ENCODE measurements around the gene ARHGDIA.

ARHGDIA gene

DNA sequence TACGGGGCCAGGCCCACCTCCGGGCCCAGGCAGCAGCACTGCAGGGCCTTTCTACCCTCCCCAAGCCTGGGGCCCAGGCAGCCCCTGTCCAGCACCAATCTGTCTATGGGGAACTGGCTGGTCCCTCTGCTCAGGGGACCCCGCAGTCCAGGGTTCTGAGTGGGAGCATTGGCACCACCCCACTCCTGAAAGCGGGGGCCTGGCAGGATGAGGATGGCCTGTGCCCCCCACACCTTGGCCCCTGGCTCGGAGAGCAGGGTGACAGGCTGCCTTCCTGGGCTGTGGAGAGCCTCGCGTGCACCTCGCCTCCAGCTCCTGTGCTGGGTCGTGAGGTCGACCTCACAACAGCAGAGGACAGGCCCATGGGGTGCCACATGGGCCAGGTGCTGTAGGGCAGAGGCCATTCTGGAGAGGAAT is 32.3 kb upstream of the ARHGDIA start:
- Histone ChIP-seq H3K27me3 (ENCODE audit: insufficient read depth, poor library complexity, severe bottlenecking) (peaks cover 5% of the 10 kb centered on the region), H3K4me3 (replicated peaks; ENCODE audit: insufficient read depth, low read length) (no peak overlapping the region), H3K27ac (replicated peaks) (no peak overlapping the region)
- no peak for DNase-seq (ENCODE audit: low read depth in 1 of 2, low spot score in 1 of 2)
- TF ChIP-seq GABPA (IDR thresholded peaks at IDR 0.05; ENCODE audit: low read depth) (no peak), POLR2AphosphoS5 (IDR thresholded peaks at IDR 0.05; ENCODE audit: low read depth) (no peak), SPI1 (IDR thresholded peaks at IDR 0.05; ENCODE audit: borderline replicate concordance, low read depth) (no peak)
- TF ChIP-seq, protein P1, sequence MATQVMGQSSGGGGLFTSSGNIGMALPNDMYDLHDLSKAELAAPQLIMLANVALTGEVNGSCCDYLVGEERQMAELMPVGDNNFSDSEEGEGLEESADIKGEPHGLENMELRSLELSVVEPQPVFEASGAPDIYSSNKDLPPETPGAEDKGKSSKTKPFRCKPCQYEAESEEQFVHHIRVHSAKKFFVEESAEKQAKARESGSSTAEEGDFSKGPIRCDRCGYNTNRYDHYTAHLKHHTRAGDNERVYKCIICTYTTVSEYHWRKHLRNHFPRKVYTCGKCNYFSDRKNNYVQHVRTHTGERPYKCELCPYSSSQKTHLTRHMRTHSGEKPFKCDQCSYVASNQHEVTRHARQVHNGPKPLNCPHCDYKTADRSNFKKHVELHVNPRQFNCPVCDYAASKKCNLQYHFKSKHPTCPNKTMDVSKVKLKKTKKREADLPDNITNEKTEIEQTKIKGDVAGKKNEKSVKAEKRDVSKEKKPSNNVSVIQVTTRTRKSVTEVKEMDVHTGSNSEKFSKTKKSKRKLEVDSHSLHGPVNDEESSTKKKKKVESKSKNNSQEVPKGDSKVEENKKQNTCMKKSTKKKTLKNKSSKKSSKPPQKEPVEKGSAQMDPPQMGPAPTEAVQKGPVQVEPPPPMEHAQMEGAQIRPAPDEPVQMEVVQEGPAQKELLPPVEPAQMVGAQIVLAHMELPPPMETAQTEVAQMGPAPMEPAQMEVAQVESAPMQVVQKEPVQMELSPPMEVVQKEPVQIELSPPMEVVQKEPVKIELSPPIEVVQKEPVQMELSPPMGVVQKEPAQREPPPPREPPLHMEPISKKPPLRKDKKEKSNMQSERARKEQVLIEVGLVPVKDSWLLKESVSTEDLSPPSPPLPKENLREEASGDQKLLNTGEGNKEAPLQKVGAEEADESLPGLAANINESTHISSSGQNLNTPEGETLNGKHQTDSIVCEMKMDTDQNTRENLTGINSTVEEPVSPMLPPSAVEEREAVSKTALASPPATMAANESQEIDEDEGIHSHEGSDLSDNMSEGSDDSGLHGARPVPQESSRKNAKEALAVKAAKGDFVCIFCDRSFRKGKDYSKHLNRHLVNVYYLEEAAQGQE (IDR thresholded peaks at IDR 0.05; ENCODE audit: insufficient replicate concordance, low read depth), result no peak
- TF ChIP-seq, protein P2, sequence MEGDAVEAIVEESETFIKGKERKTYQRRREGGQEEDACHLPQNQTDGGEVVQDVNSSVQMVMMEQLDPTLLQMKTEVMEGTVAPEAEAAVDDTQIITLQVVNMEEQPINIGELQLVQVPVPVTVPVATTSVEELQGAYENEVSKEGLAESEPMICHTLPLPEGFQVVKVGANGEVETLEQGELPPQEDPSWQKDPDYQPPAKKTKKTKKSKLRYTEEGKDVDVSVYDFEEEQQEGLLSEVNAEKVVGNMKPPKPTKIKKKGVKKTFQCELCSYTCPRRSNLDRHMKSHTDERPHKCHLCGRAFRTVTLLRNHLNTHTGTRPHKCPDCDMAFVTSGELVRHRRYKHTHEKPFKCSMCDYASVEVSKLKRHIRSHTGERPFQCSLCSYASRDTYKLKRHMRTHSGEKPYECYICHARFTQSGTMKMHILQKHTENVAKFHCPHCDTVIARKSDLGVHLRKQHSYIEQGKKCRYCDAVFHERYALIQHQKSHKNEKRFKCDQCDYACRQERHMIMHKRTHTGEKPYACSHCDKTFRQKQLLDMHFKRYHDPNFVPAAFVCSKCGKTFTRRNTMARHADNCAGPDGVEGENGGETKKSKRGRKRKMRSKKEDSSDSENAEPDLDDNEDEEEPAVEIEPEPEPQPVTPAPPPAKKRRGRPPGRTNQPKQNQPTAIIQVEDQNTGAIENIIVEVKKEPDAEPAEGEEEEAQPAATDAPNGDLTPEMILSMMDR (IDR thresholded peaks at IDR 0.05; ENCODE audit: insufficient read depth, low read length), result no peak

DNA sequence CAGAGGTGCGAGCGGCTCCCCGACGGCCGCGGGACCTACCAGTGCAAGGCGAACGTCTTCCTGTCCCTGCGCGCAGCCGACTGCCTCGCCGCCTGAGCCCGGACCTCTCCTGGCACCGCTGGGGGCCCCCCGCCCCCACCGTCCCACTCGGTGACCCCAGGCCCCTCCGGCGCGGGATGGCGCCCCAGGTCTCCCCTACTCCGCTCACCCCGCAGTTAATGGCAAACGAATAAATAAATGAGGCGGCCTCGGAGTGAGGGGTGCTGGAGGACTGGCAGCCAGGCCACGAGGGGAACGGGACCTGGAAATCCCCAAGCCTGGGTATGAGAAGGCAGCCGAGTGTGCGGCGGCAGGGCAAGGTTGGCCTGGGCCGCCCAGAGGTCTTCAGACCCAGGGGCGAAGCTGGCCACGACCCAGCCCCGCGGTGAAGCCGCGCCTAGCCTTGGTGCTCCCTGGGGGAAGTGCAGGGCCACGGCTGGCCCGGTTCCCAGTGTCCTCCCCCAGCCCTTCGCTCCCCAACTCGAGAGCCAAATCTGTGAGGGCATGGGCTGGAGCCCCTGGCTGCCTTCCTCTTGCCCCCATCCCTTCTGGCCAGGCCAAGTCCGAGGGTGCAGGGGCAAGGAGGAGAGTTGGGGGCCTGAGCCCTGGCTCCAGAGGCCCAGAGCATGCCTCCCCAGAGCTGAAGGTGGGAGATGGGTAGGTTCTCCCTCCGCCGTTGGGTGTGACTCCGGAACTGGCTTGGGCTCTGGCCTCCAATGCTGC is 31.7 kb upstream of the ARHGDIA start:
- H3K27ac ChIP-seq (replicated peaks), result no peak overlapping the region
- H3K4me3 ChIP-seq (replicated peaks; ENCODE audit: insufficient read depth, low read length), result no peak overlapping the region
- H3K27me3 ChIP-seq (ENCODE audit: insufficient read depth, poor library complexity, severe bottlenecking), result peaks cover 5% of the 10 kb centered on the region
- TF ChIP-seq SPI1 (IDR thresholded peaks at IDR 0.05; ENCODE audit: borderline replicate concordance, low read depth), result no peak
- TF ChIP-seq, protein P2 (IDR thresholded peaks at IDR 0.05; ENCODE audit: insufficient read depth, low read length), result no peak
- peak; percentile 33; the same call in 1 of the 2 replicates for TF ChIP-seq POLR2AphosphoS5 (IDR thresholded peaks at IDR 0.05; ENCODE audit: low read depth)
- no peak for DNase-seq (ENCODE audit: low read depth in 1 of 2, low spot score in 1 of 2)

DNA sequence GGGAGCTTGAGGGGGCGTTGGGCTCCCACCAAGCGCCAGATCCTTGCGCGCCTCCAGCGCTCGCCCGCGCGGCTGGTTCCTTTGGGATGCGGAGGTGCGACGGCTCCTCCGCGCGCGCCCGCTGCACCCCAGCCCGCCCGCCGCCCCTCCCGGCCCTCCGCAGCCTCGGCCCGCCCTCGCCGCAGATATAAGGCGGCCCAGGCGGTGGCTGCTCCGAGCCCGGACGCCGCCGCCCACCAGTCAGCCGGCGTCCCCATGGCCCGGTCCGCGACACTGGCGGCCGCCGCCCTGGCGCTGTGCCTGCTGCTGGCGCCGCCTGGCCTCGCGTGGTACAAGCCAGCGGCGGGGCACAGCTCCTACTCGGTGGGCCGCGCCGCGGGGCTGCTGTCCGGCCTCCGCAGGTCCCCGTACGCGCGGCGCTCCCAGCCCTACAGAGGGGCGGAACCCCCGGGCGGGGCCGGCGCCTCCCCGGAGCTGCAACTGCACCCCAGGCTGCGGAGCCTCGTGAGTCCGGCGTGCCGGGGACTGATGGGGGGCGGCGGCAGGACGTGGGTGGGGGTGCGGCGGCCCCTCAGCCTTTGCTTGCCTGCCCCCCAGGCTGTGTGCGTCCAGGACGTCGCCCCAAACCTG is 31.0 kb upstream of the ARHGDIA start, which contains the start of gene NPB:
TSS of gene NPB (plus strand) at position 216 of the 630 bp plus-strand sequence. CDS start at position 256, 40 bp downstream.
- H3K27me3 ChIP-seq (ENCODE audit: insufficient read depth, poor library complexity, severe bottlenecking), result peaks cover 5% of the 10 kb centered on the region
- no peak for DNase-seq (ENCODE audit: low read depth in 1 of 2, low spot score in 1 of 2)
- TF ChIP-seq POLR2AphosphoS5 (IDR thresholded peaks at IDR 0.05; ENCODE audit: low read depth), result no peak; the same call in 1 of the 2 replicates
- TF ChIP-seq, protein P2 (IDR thresholded peaks at IDR 0.05; ENCODE audit: insufficient read depth, low read length), result no peak
- no peak for TF ChIP-seq SPI1 (IDR thresholded peaks at IDR 0.05; ENCODE audit: borderline replicate concordance, low read depth)
- TF ChIP-seq, protein P1 (IDR thresholded peaks at IDR 0.05; ENCODE audit: insufficient replicate concordance, low read depth), result no peak
- TF ChIP-seq GABPA (IDR thresholded peaks at IDR 0.05; ENCODE audit: low read depth), result no peak
- no peak within 1 kb of the TSS for H3K4me3 ChIP-seq (replicated peaks; ENCODE audit: insufficient read depth, low read length)
- no peak within 1 kb of the TSS for H3K27ac ChIP-seq (replicated peaks)

Measured in HL-60 (cell line).